K562 (cell line): ENCODE measurements around the gene AKT1. TPM values are rescaled to one million over a fixed set of nuclear protein-coding genes. Genes with fewer than 3 reads are reported as not detected.

Experiments
- E2F3 ChIP-seq: fragments of 250-450 bp; sonication (Bioruptor Pico); IDR thresholded peaks from 2 replicates; pipeline ENCODE4 v1.4.0; 2020; ENCODE audit warnings: mild to moderate bottlenecking
- KDM4B ChIP-seq, 2 experiments: fragments of 450-650 bp in 1 of 2; sonication (generic) in 1 of 2; IDR thresholded peaks; 2 replicates each; pipeline ENCODE4 v1.6.1; 2016 to 2017; ENCODE audit warnings: borderline replicate concordance in 2 of 2, antibody characterized with exemption in 1 of 2, low read depth in 1 of 2, mild to moderate bottlenecking in 1 of 2
- MAZ ChIP-seq, 2 experiments: fragments of 450-650 bp in 1 of 2; sonication (generic) in 1 of 2; formaldehyde crosslinking; IDR thresholded peaks in 1 of 2; conservative IDR thresholded peaks in 1 of 2; 2 replicates each; pipeline versions ENCODE4 v1.4.0 to v1.5.0; 2020; ENCODE audit warnings: mild to moderate bottlenecking in 1 of 2, missing genetic modification reagents in 1 of 2
- MYNN ChIP-seq, 2 experiments: sonication (generic); formaldehyde crosslinking in 1 of 2; IDR thresholded peaks; 2 replicates each; pipeline versions ENCODE4 v1.5.0 to v1.6.1; 2016 to 2020; ENCODE audit warnings: antibody characterized with exemption in 1 of 2, missing genetic modification reagents in 1 of 2
- STAT5A ChIP-seq: IDR thresholded peaks from 2 replicates; pipeline ENCODE4 v1.6.1; 2012; ENCODE audit warnings: low read length, inconsistent platforms, borderline replicate concordance
- SUPT5H ChIP-seq: fragments of 450-650 bp; IDR thresholded peaks from 2 replicates; pipeline ENCODE4 v1.6.1; 2016
- ZEB2 ChIP-seq: fragments of 450-650 bp; IDR thresholded peaks from 2 replicates; pipeline ENCODE4 v1.6.1; 2016
- ZNF408 ChIP-seq: fragments of 250-450 bp; sonication (Bioruptor Pico); IDR thresholded peaks from 2 replicates; pipeline ENCODE4 v1.4.0; 2020; ENCODE audit warnings: low read depth, mild to moderate bottlenecking, moderate library complexity
- ZNF436 ChIP-seq: fragments of 250-450, 450-650 bp; sonication (Bioruptor Pico); formaldehyde crosslinking; IDR thresholded peaks from 2 replicates; pipeline ENCODE4 v1.7.0; 2020; ENCODE audit warnings: mild to moderate bottlenecking
- polyA plus RNA-seq, 8 experiments: library from polyadenylated mRNA; depleted of rRNA in 4 of 8; stranded (reverse) in 5 of 8; unstranded in 3 of 8; fragments of >200 nt; fragmentation: Nextera tagmentation in 2 of 8; fragmentation: Illumina TruSeq in 1 of 8; extraction: Ambion mirVana in 2 of 8; extraction: Trizol in 1 of 8; gene quantifications; 2 replicates each; pipeline versions ENCODE4 v1.2.1 to v1.2.3, GENCODE V29; 2011 to 2014; ENCODE audit warnings: inconsistent platforms in 1 of 8, missing spikeins in 1 of 8
- total RNA-seq, 7 experiments: library from RNA; depleted of rRNA in 6 of 7; stranded (reverse); fragments of >200 nt in 6 of 7; fragmentation: Illumina TruSeq in 2 of 7; extraction: Trizol in 2 of 7; gene quantifications; 2 replicates each; pipeline versions ENCODE4 v1.2.1 to v1.2.3, GENCODE V29; 2011 to 2021; ENCODE audit warnings: low replicate concordance in 1 of 7
- TF ChIP-seq, protein P1 (sequence below), 2 experiments: fragments of 450-650 bp; formaldehyde crosslinking in 1 of 2; IDR thresholded peaks; 2 replicates each; pipeline versions ENCODE4 v1.4.0 to v1.6.1; 2014 to 2020; ENCODE audit warnings: mild to moderate bottlenecking in 2 of 2, borderline replicate concordance in 1 of 2, low read depth in 1 of 2
- TF ChIP-seq, protein P2 (sequence below), 2 experiments: fragments of 450-650 bp in 1 of 2; sonication (generic) in 1 of 2; formaldehyde crosslinking; conservative IDR thresholded peaks; 2 replicates each; pipeline versions ENCODE4 v1.4.0 to v1.8.1; 2020 to 2022; ENCODE audit warnings: mild to moderate bottlenecking in 1 of 2, missing genetic modification reagents in 1 of 2
- TF ChIP-seq, protein P3 (sequence below): sonication (generic); formaldehyde crosslinking; IDR thresholded peaks from 2 replicates; pipeline ENCODE4 v1.8.1; 2023; ENCODE audit warnings: mild to moderate bottlenecking, missing genetic modification reagents
- TF ChIP-seq, protein P4 (sequence below): fragments of 450-650 bp; IDR thresholded peaks from 2 replicates; pipeline ENCODE4 v1.6.1; 2017; ENCODE audit warnings: mild to moderate bottlenecking, moderate library complexity
- TF ChIP-seq, protein P5 (sequence below): sonication (generic); formaldehyde crosslinking; IDR thresholded peaks from 2 replicates; pipeline ENCODE4 v1.8.1; 2023; ENCODE audit warnings: mild to moderate bottlenecking, missing genetic modification reagents

Gene AKT1
- total and polyA plus RNA-seq, 9 of the 15 experiments (the other 6 are each of a cell fraction or from before 2014, with no cell fraction given) = 0.49 to 132 (median 75.1) TPM

DNA sequence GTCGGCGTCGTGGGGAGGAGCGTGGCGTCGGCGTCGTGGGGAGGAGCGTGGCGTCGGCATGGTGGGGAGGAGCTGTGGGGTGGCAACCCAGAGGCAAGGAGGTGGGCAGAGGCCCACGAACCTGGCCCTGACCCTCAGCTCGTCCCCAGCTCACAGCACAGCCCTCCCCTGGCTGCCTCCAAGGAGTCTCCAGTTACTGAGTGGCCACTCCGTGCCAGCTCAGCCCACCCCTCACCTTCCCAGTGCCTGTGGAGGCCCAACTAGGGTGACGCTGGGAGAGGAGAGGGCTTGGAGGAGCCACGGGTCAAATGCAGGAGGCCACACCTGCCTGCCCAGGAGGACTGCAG, 65.7 kb downstream of the AKT1 start (continued):
- TF ChIP-seq, protein P1, sequence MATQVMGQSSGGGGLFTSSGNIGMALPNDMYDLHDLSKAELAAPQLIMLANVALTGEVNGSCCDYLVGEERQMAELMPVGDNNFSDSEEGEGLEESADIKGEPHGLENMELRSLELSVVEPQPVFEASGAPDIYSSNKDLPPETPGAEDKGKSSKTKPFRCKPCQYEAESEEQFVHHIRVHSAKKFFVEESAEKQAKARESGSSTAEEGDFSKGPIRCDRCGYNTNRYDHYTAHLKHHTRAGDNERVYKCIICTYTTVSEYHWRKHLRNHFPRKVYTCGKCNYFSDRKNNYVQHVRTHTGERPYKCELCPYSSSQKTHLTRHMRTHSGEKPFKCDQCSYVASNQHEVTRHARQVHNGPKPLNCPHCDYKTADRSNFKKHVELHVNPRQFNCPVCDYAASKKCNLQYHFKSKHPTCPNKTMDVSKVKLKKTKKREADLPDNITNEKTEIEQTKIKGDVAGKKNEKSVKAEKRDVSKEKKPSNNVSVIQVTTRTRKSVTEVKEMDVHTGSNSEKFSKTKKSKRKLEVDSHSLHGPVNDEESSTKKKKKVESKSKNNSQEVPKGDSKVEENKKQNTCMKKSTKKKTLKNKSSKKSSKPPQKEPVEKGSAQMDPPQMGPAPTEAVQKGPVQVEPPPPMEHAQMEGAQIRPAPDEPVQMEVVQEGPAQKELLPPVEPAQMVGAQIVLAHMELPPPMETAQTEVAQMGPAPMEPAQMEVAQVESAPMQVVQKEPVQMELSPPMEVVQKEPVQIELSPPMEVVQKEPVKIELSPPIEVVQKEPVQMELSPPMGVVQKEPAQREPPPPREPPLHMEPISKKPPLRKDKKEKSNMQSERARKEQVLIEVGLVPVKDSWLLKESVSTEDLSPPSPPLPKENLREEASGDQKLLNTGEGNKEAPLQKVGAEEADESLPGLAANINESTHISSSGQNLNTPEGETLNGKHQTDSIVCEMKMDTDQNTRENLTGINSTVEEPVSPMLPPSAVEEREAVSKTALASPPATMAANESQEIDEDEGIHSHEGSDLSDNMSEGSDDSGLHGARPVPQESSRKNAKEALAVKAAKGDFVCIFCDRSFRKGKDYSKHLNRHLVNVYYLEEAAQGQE (IDR thresholded peaks at IDR 0.05; ENCODE audit: borderline replicate concordance) = no peak
- TF ChIP-seq, protein P1 (CRISPR knock-in tag; IDR thresholded peaks at IDR 0.05; ENCODE audit: low read depth) = no peak
- no peak; the same call in none of the 2 replicates for TF ChIP-seq SUPT5H
- TF ChIP-seq, protein P2, sequence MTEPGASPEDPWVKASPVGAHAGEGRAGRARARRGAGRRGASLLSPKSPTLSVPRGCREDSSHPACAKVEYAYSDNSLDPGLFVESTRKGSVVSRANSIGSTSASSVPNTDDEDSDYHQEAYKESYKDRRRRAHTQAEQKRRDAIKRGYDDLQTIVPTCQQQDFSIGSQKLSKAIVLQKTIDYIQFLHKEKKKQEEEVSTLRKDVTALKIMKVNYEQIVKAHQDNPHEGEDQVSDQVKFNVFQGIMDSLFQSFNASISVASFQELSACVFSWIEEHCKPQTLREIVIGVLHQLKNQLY (CRISPR knock-in tag; conservative IDR thresholded peaks at IDR 0.05) = no peak
- no peak for TF ChIP-seq E2F3 (CRISPR knock-in tag)
- no peak for TF ChIP-seq KDM4B (IDR thresholded peaks at IDR 0.05; ENCODE audit: borderline replicate concordance in 2 of 2, low read depth in 1 of 2)
- peak; percentile 33; the same call in 1 of the 2 replicates for TF ChIP-seq MYNN (IDR thresholded peaks at IDR 0.05)
- no peak for TF ChIP-seq MYNN (CRISPR knock-in tag; IDR thresholded peaks at IDR 0.05)
- TF ChIP-seq, protein P3, sequence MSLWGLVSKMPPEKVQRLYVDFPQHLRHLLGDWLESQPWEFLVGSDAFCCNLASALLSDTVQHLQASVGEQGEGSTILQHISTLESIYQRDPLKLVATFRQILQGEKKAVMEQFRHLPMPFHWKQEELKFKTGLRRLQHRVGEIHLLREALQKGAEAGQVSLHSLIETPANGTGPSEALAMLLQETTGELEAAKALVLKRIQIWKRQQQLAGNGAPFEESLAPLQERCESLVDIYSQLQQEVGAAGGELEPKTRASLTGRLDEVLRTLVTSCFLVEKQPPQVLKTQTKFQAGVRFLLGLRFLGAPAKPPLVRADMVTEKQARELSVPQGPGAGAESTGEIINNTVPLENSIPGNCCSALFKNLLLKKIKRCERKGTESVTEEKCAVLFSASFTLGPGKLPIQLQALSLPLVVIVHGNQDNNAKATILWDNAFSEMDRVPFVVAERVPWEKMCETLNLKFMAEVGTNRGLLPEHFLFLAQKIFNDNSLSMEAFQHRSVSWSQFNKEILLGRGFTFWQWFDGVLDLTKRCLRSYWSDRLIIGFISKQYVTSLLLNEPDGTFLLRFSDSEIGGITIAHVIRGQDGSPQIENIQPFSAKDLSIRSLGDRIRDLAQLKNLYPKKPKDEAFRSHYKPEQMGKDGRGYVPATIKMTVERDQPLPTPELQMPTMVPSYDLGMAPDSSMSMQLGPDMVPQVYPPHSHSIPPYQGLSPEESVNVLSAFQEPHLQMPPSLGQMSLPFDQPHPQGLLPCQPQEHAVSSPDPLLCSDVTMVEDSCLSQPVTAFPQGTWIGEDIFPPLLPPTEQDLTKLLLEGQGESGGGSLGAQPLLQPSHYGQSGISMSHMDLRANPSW (CRISPR knock-in tag) = no peak
- peak; percentile 35; the same call in 1 of the 2 replicates for TF ChIP-seq ZEB2
- no peak for TF ChIP-seq ZNF436 (CRISPR knock-in tag)
- no peak for TF ChIP-seq ZNF408
- TF ChIP-seq, protein P4, sequence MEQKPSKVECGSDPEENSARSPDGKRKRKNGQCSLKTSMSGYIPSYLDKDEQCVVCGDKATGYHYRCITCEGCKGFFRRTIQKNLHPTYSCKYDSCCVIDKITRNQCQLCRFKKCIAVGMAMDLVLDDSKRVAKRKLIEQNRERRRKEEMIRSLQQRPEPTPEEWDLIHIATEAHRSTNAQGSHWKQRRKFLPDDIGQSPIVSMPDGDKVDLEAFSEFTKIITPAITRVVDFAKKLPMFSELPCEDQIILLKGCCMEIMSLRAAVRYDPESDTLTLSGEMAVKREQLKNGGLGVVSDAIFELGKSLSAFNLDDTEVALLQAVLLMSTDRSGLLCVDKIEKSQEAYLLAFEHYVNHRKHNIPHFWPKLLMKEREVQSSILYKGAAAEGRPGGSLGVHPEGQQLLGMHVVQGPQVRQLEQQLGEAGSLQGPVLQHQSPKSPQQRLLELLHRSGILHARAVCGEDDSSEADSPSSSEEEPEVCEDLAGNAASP = no peak
- TF ChIP-seq MAZ (CRISPR knock-in tag; conservative IDR thresholded peaks at IDR 0.05 in 1 of 2, IDR thresholded peaks at IDR 0.05 in 1 of 2) = peak in 1 of 2 experiments; percentile 12; a peak in 2 of 4 replicates
- TF ChIP-seq STAT5A = no peak
- TF ChIP-seq, protein P5, sequence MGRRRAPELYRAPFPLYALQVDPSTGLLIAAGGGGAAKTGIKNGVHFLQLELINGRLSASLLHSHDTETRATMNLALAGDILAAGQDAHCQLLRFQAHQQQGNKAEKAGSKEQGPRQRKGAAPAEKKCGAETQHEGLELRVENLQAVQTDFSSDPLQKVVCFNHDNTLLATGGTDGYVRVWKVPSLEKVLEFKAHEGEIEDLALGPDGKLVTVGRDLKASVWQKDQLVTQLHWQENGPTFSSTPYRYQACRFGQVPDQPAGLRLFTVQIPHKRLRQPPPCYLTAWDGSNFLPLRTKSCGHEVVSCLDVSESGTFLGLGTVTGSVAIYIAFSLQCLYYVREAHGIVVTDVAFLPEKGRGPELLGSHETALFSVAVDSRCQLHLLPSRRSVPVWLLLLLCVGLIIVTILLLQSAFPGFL (CRISPR knock-in tag) = no peak
